HepG2 (cell line): ENCODE data around the gene SCNM1. TPM values are rescaled to one million over a fixed set of nuclear protein-coding genes. Genes with fewer than 3 reads are reported as not detected.

ENCODE experiments used
- ATAC-seq: fragments of 200-7000 bp; cut with Tn5 transposase; 3 replicates; pipeline ENCODE4 v1.9.1; 2020; ENCODE audit warnings: mild to moderate bottlenecking, moderate library complexity
- BruUV-seq: library from RNA; stranded (reverse); fragments of 400-500 nt; replicated peaks from 2 replicates; lab custom pipeline; 2021; lab: Mats Ljungman, UMichigan
- CTCF ChIA-PET: fragments of 300-600 bp; formaldehyde crosslinking; extraction: SDS; loops from one replicate; lab custom pipeline; 2021; ENCODE audit warnings: low total read pairs, inconsistent platforms, low intra/inter-chr PET ratio; lab: Yijun Ruan, JAX
- POLR2A ChIA-PET: fragments of 350-600 bp; sonication (Branson Sonifier 250); formaldehyde crosslinking; loops from one replicate; lab custom pipeline; 2020; ENCODE audit warnings: antibody characterized with exemption, inconsistent platforms; lab: Yijun Ruan, JAX
- DNase-seq: peaks from one replicate; pipeline ENCODE4 v3.0.0-alpha.2; 2015; ENCODE audit warnings: low spot score
- FAIRE-seq: peaks from 3 replicates; lab custom pipeline; 2011; peaks lifted over from hg19 to GRCh38; lab: Jason Lieb, UNC
- H2AFZ ChIP-seq: one replicate; pipeline ENCODE4 v1.6.1; 2011; ENCODE audit warnings: low read length, inconsistent platforms
- H3K27ac ChIP-seq: fragments of 300-600 bp; 3 replicates; pipeline ENCODE4 v1.8.0; 2011; ENCODE audit warnings: mixed run types, mild to moderate bottlenecking, mixed read lengths, low read length, inconsistent platforms; ENCODE audit not compliant: insufficient read depth; ENCODE audit errors: extremely low read length
- H3K27me3 ChIP-seq, 2 experiments: fragments of 200-600 bp in 1 of 2; 2 replicates in 1 of 2; 3 replicates in 1 of 2; pipeline versions ENCODE4 v1.6.0 to v1.8.0; 2011; ENCODE audit warnings: low read length in 2 of 2, mild to moderate bottlenecking in 2 of 2, moderate library complexity in 2 of 2, inconsistent platforms in 1 of 2; ENCODE audit not compliant: insufficient read depth in 2 of 2, control insufficient read depth in 1 of 2
- H3K36me3 ChIP-seq, 2 experiments: fragments of 200-600 bp in 1 of 2; replicated peaks in 1 of 2; 2 replicates in 1 of 2; 3 replicates in 1 of 2; pipeline versions ENCODE4 v1.5.1 to v1.8.0; 2011; ENCODE audit warnings: low read length in 2 of 2, inconsistent platforms in 1 of 2; ENCODE audit not compliant: insufficient read depth in 2 of 2, control insufficient read depth in 1 of 2
- H3K4me1 ChIP-seq: 2 replicates; pipeline ENCODE4 v1.5.1; 2012; ENCODE audit warnings: low read length, inconsistent platforms; ENCODE audit not compliant: insufficient read depth
- H3K4me2 ChIP-seq: 2 replicates; pipeline ENCODE4 v1.6.0; 2011; ENCODE audit warnings: low read depth, low read length, inconsistent platforms
- H3K4me3 ChIP-seq, 3 experiments: fragments of 200-600 bp in 1 of 3; sonication (generic), shearing (Covaris generic) in 1 of 3; replicated peaks in 1 of 3; 2 replicates each; pipeline ENCODE4 v1.5.1; 2011 to 2016; ENCODE audit warnings: low read length in 3 of 3, inconsistent platforms in 2 of 3, low read depth in 2 of 3, mild to moderate bottlenecking in 2 of 3, control low read depth in 1 of 3, mixed read lengths in 1 of 3; ENCODE audit not compliant: insufficient read depth in 1 of 3
- H3K79me2 ChIP-seq: one replicate; pipeline ENCODE4 v1.6.1; 2011; ENCODE audit warnings: low read length, inconsistent platforms; ENCODE audit not compliant: insufficient read depth
- H3K9ac ChIP-seq: 2 replicates; pipeline ENCODE4 v1.6.0; 2011; ENCODE audit warnings: mild to moderate bottlenecking, low read depth, low read length, inconsistent platforms; ENCODE audit not compliant: insufficient read depth
- H3K9me3 ChIP-seq: 2 replicates; pipeline ENCODE4 v1.5.1; 2012; ENCODE audit warnings: mild to moderate bottlenecking, low read length
- H4K20me1 ChIP-seq: 2 replicates; pipeline ENCODE4 v1.6.0; 2011; ENCODE audit warnings: inconsistent platforms, mild to moderate bottlenecking, low read length, moderate library complexity; ENCODE audit not compliant: insufficient read depth
- FOXP1 ChIP-seq, 2 experiments: fragments of 450-650 bp in 1 of 2; IDR thresholded peaks; 2 replicates each; pipeline ENCODE4 v1.6.1; 2017 to 2018; ENCODE audit warnings: antibody characterized with exemption in 1 of 2
- GMEB1 ChIP-seq: sonication (generic); formaldehyde crosslinking; IDR thresholded peaks from 2 replicates; pipeline ENCODE4 v1.5.1; 2020; ENCODE audit warnings: missing genetic modification reagents, mild to moderate bottlenecking, borderline replicate concordance
- IRX3 ChIP-seq: sonication (generic); formaldehyde crosslinking; IDR thresholded peaks from 2 replicates; pipeline ENCODE4 v1.8.1; 2023; ENCODE audit warnings: mild to moderate bottlenecking, low read depth, missing genetic modification reagents, borderline replicate concordance
- KDM6A ChIP-seq: IDR thresholded peaks from 2 replicates; pipeline ENCODE4 v1.6.1; 2016; ENCODE audit warnings: low read depth
- MAFG ChIP-seq: sonication (generic); formaldehyde crosslinking; IDR thresholded peaks from 2 replicates; pipeline ENCODE4 v1.5.1; 2020; ENCODE audit warnings: mild to moderate bottlenecking, missing genetic modification reagents
- NR2C2 ChIP-seq: sonication (generic); formaldehyde crosslinking; IDR thresholded peaks from 2 replicates; pipeline ENCODE4 v1.4.0; 2020; ENCODE audit warnings: missing genetic modification reagents, mild to moderate bottlenecking, moderate library complexity, borderline replicate concordance
- PHF20 ChIP-seq: sonication (generic); formaldehyde crosslinking; IDR thresholded peaks from 2 replicates; pipeline ENCODE4 v1.5.0; 2020; ENCODE audit warnings: mild to moderate bottlenecking, missing genetic modification reagents
- RNF2 ChIP-seq: fragments of 450-650 bp; conservative IDR thresholded peaks from 2 replicates; pipeline ENCODE4 v1.6.1; 2016; ENCODE audit warnings: low read depth
- SALL1 ChIP-seq: sonication (generic); formaldehyde crosslinking; IDR thresholded peaks from 2 replicates; pipeline ENCODE4 v1.8.0; 2022; ENCODE audit warnings: mild to moderate bottlenecking, missing genetic modification reagents
- YY1 ChIP-seq: IDR thresholded peaks from 2 replicates; pipeline ENCODE4 v1.6.1; 2011; ENCODE audit warnings: low read length, low read depth, moderate library complexity, mild to moderate bottlenecking; ENCODE audit not compliant: insufficient read depth, insufficient replicate concordance
- ZKSCAN5 ChIP-seq: sonication (generic); formaldehyde crosslinking; IDR thresholded peaks from 2 replicates; pipeline ENCODE4 v1.5.1; 2020; ENCODE audit warnings: mild to moderate bottlenecking, missing genetic modification reagents
- ZNF251 ChIP-seq: sonication (generic); formaldehyde crosslinking; IDR thresholded peaks from 2 replicates; pipeline ENCODE4 v1.9.0; 2021; ENCODE audit warnings: mild to moderate bottlenecking, missing genetic modification reagents
- ZNF350 ChIP-seq: sonication (generic); formaldehyde crosslinking; IDR thresholded peaks from 2 replicates; pipeline ENCODE4 v1.4.0; 2020; ENCODE audit warnings: mild to moderate bottlenecking, low read depth, missing genetic modification reagents, borderline replicate concordance
- ZNF552 ChIP-seq: sonication (generic); formaldehyde crosslinking; IDR thresholded peaks from 2 replicates; pipeline ENCODE4 v1.9.0; 2022; ENCODE audit warnings: missing genetic modification reagents, mild to moderate bottlenecking, borderline replicate concordance
- ZNF709 ChIP-seq: sonication (generic); formaldehyde crosslinking; IDR thresholded peaks from 2 replicates; pipeline ENCODE4 v1.5.0; 2020; ENCODE audit warnings: mild to moderate bottlenecking, missing genetic modification reagents
- ZNF777 ChIP-seq: sonication (generic); formaldehyde crosslinking; IDR thresholded peaks from 2 replicates; pipeline ENCODE4 v1.4.0; 2020; ENCODE audit warnings: missing genetic modification reagents
- ZNF841 ChIP-seq: sonication (generic); formaldehyde crosslinking; IDR thresholded peaks from 2 replicates; pipeline ENCODE4 v1.8.1; 2023; ENCODE audit warnings: missing genetic modification reagents, borderline replicate concordance
- ZSCAN20 ChIP-seq: sonication (generic); formaldehyde crosslinking; IDR thresholded peaks from 2 replicates; pipeline ENCODE4 v1.4.0; 2020; ENCODE audit warnings: missing genetic modification reagents, mild to moderate bottlenecking, borderline replicate concordance
- WGBS: methylation state at CpG from one replicate; pipeline ENCODE4 v1.1.6; 2017; ENCODE audit warnings: low lambda C conversion rate; 5-methylcytosine and 5-hydroxymethylcytosine counted together
- in situ Hi-C: cut with HindIII; loops from 2 replicates; pipeline ENCODE4 v1.10.0; 2017; ENCODE audit warnings: low pct_unique_long_range_greater_than_20kb; ENCODE audit not compliant: extremely low pct_ligation_motif_present
- intact Hi-C: fragments of 100-400 bp; cut with micrococcal nuclease; formaldehyde crosslinking; loops from one replicate; pipeline ENCODE4 v1.10.0; 2022; ENCODE audit not compliant: unreplicated experiment
- polyA plus RNA-seq, 8 experiments: library from polyadenylated mRNA; depleted of rRNA in 3 of 8; stranded (reverse) in 7 of 8; unstranded in 1 of 8; fragments of >200 nt; fragmentation: Illumina TruSeq in 4 of 8; extraction: Trizol in 4 of 8; gene quantifications; 2 replicates each; pipeline versions ENCODE4 v1.2.1 to v1.2.3, GENCODE V29; 2011 to 2016; ENCODE audit warnings: low read depth in 4 of 8, missing spikeins in 1 of 8, mixed read lengths in 1 of 8; ENCODE audit not compliant: insufficient read depth in 1 of 8
- total RNA-seq, 5 experiments: library from RNA; depleted of rRNA; stranded (reverse); fragments of >200 nt; fragmentation: Illumina TruSeq; extraction: Trizol; gene quantifications; 2 replicates each; pipeline ENCODE4 v1.2.3, GENCODE V29; 2016; ENCODE audit warnings: low read depth in 1 of 5
- TF ChIP-seq, protein P1 (sequence below): sonication (generic); formaldehyde crosslinking; IDR thresholded peaks from 2 replicates; pipeline ENCODE4 v1.8.1; 2023; ENCODE audit warnings: mild to moderate bottlenecking, missing genetic modification reagents
- TF ChIP-seq, protein P2 (sequence below): sonication (generic); formaldehyde crosslinking; IDR thresholded peaks from 2 replicates; pipeline ENCODE4 v1.5.0; 2020; ENCODE audit warnings: mild to moderate bottlenecking, missing genetic modification reagents

Gene SCNM1
- total and polyA plus RNA-seq, 2 of the 13 experiments (the other 11 are each of a cell fraction or from before 2014, with no cell fraction given) = 16.3 to 31.5 TPM

- in situ Hi-C loops = no loop called here
- CTCF ChIA-PET = no interaction called here
- POLR2A ChIA-PET = no interaction called here
- no TSS peak for BruUV-seq
- DNase-seq = peak; percentile 82
- peak within 1 kb of the TSS; percentile 63 for H3K9ac ChIP-seq
- no peaks in the 10 kb centered on the region for H3K9me3 ChIP-seq
- no peaks in the 10 kb centered on the region for H3K36me3 ChIP-seq
- H3K4me1 ChIP-seq = peaks cover 33% of the 10 kb centered on the region
- peak within 1 kb of the TSS; percentile 95 for H3K4me2 ChIP-seq
- intact Hi-C loops = loop anchor here (1.0 to 5.0 kb wide), 2 partner anchors 122 to 134 kb away; no protein-coding TSS in a partner anchor
- no peaks in the 10 kb centered on the region for H4K20me1 ChIP-seq
- H3K79me2 ChIP-seq = no peaks in the 10 kb centered on the region
- FAIRE-seq = peak; percentile 72
- peak within 1 kb of the TSS; percentile 55 for H3K27ac ChIP-seq
- 0% methylated on average over 31 of the region's 61 CpGs for WGBS
- peak within 1 kb of the TSS; percentile 46 for H2AFZ ChIP-seq
- ATAC-seq = peak; percentile 98
- no peaks in the 10 kb centered on the region for H3K27me3 ChIP-seq
- peak within 1 kb of the TSS; percentile 73 to 77 (median 77) for H3K4me3 ChIP-seq
- TF ChIP-seq RNF2 (no peak), IRX3 (CRISPR knock-in tag) (0 out of 2 replicates have a peak, but pooled peaks have one; percentile 16), ZSCAN20 (no peak), SALL1 (CRISPR knock-in tag) (peak; percentile 5; the same call in 1 of the 2 replicates), NR2C2 (CRISPR knock-in tag) (no peak), ZNF251 (CRISPR knock-in tag) (no peak), ZKSCAN5 (no peak), ZNF709 (CRISPR knock-in tag) (no peak), ZNF777 (CRISPR knock-in tag) (no peak), ZNF552 (no peak), PHF20 (CRISPR knock-in tag) (0 out of 2 replicates have a peak, but pooled peaks have one; percentile 47), KDM6A (CRISPR knock-in tag) (0 out of 2 replicates have a peak, but pooled peaks have one; percentile 19), MAFG (CRISPR knock-in tag) (no peak), FOXP1 (IDR thresholded peaks at IDR 0.05) (no peak), FOXP1 (CRISPR knock-in tag; IDR thresholded peaks at IDR 0.05) (no peak), ZNF350 (no peak; the same call in 1 of the 2 replicates), ZNF841 (no peak), YY1 (peak; percentile 54), GMEB1 (CRISPR knock-in tag) (no peak)
- TF ChIP-seq, protein P1, sequence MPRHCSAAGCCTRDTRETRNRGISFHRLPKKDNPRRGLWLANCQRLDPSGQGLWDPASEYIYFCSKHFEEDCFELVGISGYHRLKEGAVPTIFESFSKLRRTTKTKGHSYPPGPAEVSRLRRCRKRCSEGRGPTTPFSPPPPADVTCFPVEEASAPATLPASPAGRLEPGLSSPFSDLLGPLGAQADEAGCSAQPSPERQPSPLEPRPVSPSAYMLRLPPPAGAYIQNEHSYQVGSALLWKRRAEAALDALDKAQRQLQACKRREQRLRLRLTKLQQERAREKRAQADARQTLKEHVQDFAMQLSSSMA (CRISPR knock-in tag) = peak; percentile 43; the same call in 1 of the 2 replicates
- TF ChIP-seq, protein P2, sequence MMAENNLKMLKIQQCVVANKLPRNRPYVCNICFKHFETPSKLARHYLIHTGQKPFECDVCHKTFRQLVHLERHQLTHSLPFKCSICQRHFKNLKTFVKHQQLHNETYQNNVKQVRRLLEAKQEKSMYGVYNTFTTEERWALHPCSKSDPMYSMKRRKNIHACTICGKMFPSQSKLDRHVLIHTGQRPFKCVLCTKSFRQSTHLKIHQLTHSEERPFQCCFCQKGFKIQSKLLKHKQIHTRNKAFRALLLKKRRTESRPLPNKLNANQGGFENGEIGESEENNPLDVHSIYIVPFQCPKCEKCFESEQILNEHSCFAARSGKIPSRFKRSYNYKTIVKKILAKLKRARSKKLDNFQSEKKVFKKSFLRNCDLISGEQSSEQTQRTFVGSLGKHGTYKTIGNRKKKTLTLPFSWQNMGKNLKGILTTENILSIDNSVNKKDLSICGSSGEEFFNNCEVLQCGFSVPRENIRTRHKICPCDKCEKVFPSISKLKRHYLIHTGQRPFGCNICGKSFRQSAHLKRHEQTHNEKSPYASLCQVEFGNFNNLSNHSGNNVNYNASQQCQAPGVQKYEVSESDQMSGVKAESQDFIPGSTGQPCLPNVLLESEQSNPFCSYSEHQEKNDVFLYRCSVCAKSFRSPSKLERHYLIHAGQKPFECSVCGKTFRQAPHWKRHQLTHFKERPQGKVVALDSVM (CRISPR knock-in tag) = peak; percentile 91
Observed at GRCh38 chr1:151146412-151147131, 19.4 kb upstream of the SCNM1 start, which contains the start of gene SEMA6C. Gene SEMA6C, minus strand, starts transcription at chr1:151146631. Its CDS starts 4,010 bp downstream, at chr1:151142621.
